Gastroesophageal sphincter (tissue), 4 donors: ENCODE measurements around the gene CSHL1. TPM values are rescaled to one million over a fixed set of nuclear protein-coding genes. Genes with fewer than 3 reads are reported as not detected.

ENCODE experiments used
- ATAC-seq: fragments of 150-250 bp; one replicate; pipeline ENCODE4 v1.9.1; 2016; ENCODE audit warnings: mild to moderate bottlenecking, moderate library complexity
- H3K27ac ChIP-seq, 4 donors: fragments of 200-600 bp; sonication (generic) in 3 of 4; 1 replicate in 3 of 4; 2 replicates in 1 of 4; pipeline ENCODE4 v1.5.1; 2016 to 2019
- H3K27me3 ChIP-seq: fragments of 200-600 bp; sonication (generic); one replicate; pipeline ENCODE4 v1.5.1; 2019
- H3K36me3 ChIP-seq, 2 donors: fragments of 200-600 bp; sonication (generic); one replicate each; pipeline ENCODE4 v1.5.1; 2019; ENCODE audit warnings: control low read depth in 1 of 2
- H3K4me1 ChIP-seq, 3 donors: fragments of 200-600 bp; sonication (generic); 1 replicate in 2 of 3; 2 replicates in 1 of 3; pipeline ENCODE4 v1.5.1; 2016 to 2019; ENCODE audit warnings: control low read depth in 2 of 3
- H3K4me3 ChIP-seq, 2 donors: fragments of 200-600 bp; sonication (generic); one replicate each; pipeline ENCODE4 v1.5.1; 2019; ENCODE audit warnings: mild to moderate bottlenecking in 1 of 2, moderate library complexity in 1 of 2
- H3K9me3 ChIP-seq, 3 donors: fragments of 200-600 bp; sonication (generic); one replicate each; pipeline ENCODE4 v1.5.1; 2017 to 2019; ENCODE audit warnings: control low read depth in 2 of 3
- CTCF ChIP-seq, 4 experiments: fragments of 200-600 bp in 2 of 4; fragments of 450-650 bp in 2 of 4; sonication (generic) in 1 of 4; IDR thresholded peaks; one replicate each; pipeline ENCODE4 v1.5.1; 2017 to 2019; ENCODE audit warnings: antibody characterized with exemption in 4 of 4, mild to moderate bottlenecking in 2 of 4, moderate library complexity in 2 of 4
- EP300 ChIP-seq: sonication (generic); formaldehyde crosslinking; IDR thresholded peaks from one replicate; pipeline ENCODE4 v1.6.1; 2017; ENCODE audit warnings: antibody characterized with exemption, mild to moderate bottlenecking
- POLR2A ChIP-seq, 2 donors: fragments of 450-650 bp; IDR thresholded peaks; one replicate each; pipeline ENCODE4 v1.6.1; 2017; ENCODE audit warnings: antibody characterized with exemption in 2 of 2, mild to moderate bottlenecking in 2 of 2, moderate library complexity in 1 of 2
- POLR2AphosphoS5 ChIP-seq: sonication (generic); formaldehyde crosslinking; IDR thresholded peaks from one replicate; pipeline ENCODE4 v1.6.1; 2017; ENCODE audit warnings: antibody characterized with exemption
- WGBS, 2 donors: methylation state at CpG; one replicate each; pipeline ENCODE4 v1.1.5; 2018; ENCODE audit warnings: low coverage in 1 of 2; 5-methylcytosine and 5-hydroxymethylcytosine counted together
- total RNA-seq, 4 donors: library from RNA; depleted of rRNA; stranded (reverse); fragments of >200 nt; gene quantifications; one replicate each; pipeline ENCODE4 v1.1.0, GENCODE V29; 2016

Gene CSHL1
- total RNA-seq, 4 donors from 2014 or later = not detected

- Histone ChIP-seq H3K9me3 (no peaks in the 10 kb centered on the region), H3K4me3 (no peak overlapping the region), H3K27ac (no peak overlapping the region), H3K4me1 (no peaks in the 10 kb centered on the region), H3K36me3 (no peaks in the 10 kb centered on the region), H3K27me3 (peaks cover 21% of the 10 kb centered on the region)
- ATAC-seq = no peak
- 60 to 100% methylated on average over 2 to 4 of the region's 11 CpGs for WGBS, 2 donors
- TF ChIP-seq POLR2AphosphoS5 (no peak), POLR2A (IDR thresholded peaks at IDR 0.05) (no peak), CTCF (IDR thresholded peaks at IDR 0.05) (no peak), EP300 (no peak)
Observed at GRCh38 chr17:63955232-63955631, 44.2 kb upstream of the CSHL1 start.

DNA sequence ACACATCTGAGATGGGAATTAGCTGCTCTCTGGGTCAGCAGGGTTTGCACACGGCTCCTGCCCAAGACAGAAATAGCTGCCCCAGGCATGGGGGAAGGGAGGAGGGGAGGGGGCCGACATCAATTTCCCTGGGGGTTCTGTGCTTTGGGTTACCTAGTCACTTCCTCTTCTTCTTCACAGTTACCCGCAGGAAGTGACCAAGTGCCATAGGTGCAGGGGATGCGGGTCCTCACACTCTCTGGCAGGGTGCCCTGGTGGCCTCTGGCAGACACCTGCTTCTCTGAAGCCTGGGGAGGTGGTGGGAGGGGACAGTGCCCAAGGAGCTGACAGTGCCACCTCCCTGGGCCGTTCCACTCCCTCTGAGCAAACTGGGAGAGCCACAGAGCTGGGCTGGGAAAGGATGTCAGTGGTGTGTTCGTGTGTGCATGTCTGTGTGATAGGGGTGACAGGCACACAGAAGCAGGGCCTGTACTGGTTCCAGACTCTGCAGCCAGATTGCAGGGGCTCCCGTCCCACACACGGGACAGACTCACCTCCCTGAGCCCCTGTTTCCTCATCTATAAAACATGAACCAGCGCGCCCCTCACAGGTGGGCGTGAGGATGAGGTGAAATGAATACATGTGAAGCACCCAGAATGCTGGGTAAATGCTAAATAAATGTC lies 43.5 kb upstream of the CSHL1 start:
- TF ChIP-seq EP300 (no peak), POLR2AphosphoS5 (no peak), CTCF (IDR thresholded peaks at IDR 0.05) (no peak), POLR2A (IDR thresholded peaks at IDR 0.05) (no peak)
- WGBS, 2 donors = 68% methylated on average over 11 of the region's 11 CpGs; no CpG with 5 or more reads in 1 of the 2 donors
- ATAC-seq = no peak
- H3K4me3 ChIP-seq = no peak overlapping the region
- H3K27ac ChIP-seq = no peak overlapping the region
- no peaks in the 10 kb centered on the region for H3K36me3 ChIP-seq
- H3K27me3 ChIP-seq = peaks cover 28% of the 10 kb centered on the region
- H3K4me1 ChIP-seq = no peaks in the 10 kb centered on the region
- H3K9me3 ChIP-seq = no peaks in the 10 kb centered on the region

GRCh38 chr17:63950940-63951907 lies 40.2 kb upstream of the CSHL1 start:
- 83 to 89% methylated on average over 6 to 7 of the region's 29 CpGs for WGBS, 2 donors
- no peaks in the 10 kb centered on the region for H3K9me3 ChIP-seq
- TF ChIP-seq EP300 (no peak), POLR2AphosphoS5 (no peak), CTCF (IDR thresholded peaks at IDR 0.05) (no peak), POLR2A (IDR thresholded peaks at IDR 0.05) (no peak)

DNA sequence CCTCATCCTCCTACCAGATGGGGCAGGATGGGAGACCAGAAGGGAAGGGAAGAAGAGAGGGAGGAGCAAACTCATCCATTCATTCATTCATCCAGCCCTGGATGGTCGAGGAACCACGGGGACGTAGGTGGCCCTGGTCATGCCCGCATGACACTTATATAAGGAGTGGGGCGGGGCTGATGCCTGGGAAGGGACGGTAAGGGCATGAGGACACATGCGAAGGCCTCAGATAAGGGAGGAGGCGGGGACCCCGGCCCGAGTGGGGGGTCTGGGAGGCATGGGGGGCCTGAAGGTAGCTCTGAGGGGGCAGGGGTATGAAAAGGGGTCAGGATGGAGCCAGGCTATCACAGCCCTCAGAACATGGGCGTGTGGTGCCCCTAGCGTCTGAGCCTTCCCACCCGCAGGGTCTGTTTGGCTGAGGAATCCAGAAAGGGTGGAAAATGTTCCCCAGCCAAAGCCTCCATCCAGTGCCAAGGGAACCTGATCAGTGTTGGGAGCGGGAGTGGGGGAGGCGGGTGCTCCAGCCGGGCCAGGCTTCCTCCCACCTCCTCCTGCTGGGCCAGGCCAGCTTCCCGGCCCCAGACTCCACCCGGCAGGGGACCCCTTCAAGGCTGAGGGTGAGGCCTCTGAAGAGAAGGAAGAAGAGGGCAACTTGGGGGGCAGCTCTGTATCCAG lies 38.7 kb upstream of the CSHL1 start:
- Histone ChIP-seq H3K4me1 (no peaks in the 10 kb centered on the region), H3K36me3 (no peaks in the 10 kb centered on the region), H3K4me3 (no peak overlapping the region), H3K9me3 (no peaks in the 10 kb centered on the region), H3K27me3 (peaks cover 51% of the 10 kb centered on the region), H3K27ac (no peak overlapping the region)
- WGBS, 2 donors = no CpG with 5 or more reads among the region's 18 CpGs
- ATAC-seq = no peak
- no peak for TF ChIP-seq EP300
- no peak for TF ChIP-seq POLR2AphosphoS5
- no peak for TF ChIP-seq POLR2A (IDR thresholded peaks at IDR 0.05)
- no peak for TF ChIP-seq CTCF (IDR thresholded peaks at IDR 0.05)

More at GRCh38 chr17:63950940-63951907, 40.2 kb upstream of the CSHL1 start:
- H3K36me3 ChIP-seq = no peaks in the 10 kb centered on the region
- peaks cover 51% of the 10 kb centered on the region for H3K27me3 ChIP-seq
- ATAC-seq = no peak
- H3K27ac ChIP-seq = no peak overlapping the region
- no peaks in the 10 kb centered on the region for H3K4me1 ChIP-seq
- H3K4me3 ChIP-seq = no peak overlapping the region
